ENCODE data around the gene HEMGN.

Gene HEMGN

GRCh38 chr9:97900738-97901565 lies 37.0 kb downstream of the HEMGN start:
- no peak for DNase-seq (ENCODE audit: extremely low read depth in 1 of 2, low read depth in 1 of 2)

- no peak for DNase-seq (ENCODE audit: extremely low read depth in 1 of 2, low read depth in 1 of 2)
Observed at GRCh38 chr9:97900103-97900737, 37.8 kb downstream of the HEMGN start.

DNA sequence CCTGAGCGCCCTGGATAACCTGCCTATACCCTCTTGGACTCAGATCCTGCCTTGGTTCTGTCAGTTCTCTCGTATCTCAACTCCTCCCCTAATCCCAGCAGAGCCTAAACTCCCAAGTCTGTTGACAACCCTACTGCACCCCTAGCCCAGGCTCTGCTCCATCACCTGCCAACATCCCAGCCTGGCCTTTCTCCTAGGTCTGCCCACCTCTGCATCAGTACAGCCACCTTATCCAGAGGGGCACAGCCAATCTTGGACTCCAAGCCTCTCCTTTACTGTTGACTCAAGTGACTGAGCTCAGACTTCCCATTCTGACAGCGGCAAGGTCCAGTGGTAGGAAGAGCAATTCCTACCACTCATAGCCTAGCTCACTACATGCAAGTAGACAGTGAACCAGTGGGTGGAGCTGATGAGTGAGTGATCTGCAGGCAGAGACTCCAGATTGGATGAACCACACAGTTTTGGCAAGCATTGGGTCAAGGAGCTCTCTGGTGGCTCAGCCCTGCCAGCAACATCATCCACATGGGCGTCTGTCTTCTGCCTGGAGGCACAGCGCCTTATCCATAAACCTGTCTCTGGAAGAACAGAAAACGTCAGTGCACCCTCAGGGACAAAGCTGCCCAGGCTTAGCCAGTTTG lies 42.2 kb downstream of the HEMGN start:
- no peak for DNase-seq (ENCODE audit: extremely low read depth in 1 of 2, low read depth in 1 of 2)

GRCh38 chr9:97895211-97895610 lies 42.8 kb downstream of the HEMGN start:
- no peak for DNase-seq (ENCODE audit: extremely low read depth in 1 of 2, low read depth in 1 of 2)

DNA sequence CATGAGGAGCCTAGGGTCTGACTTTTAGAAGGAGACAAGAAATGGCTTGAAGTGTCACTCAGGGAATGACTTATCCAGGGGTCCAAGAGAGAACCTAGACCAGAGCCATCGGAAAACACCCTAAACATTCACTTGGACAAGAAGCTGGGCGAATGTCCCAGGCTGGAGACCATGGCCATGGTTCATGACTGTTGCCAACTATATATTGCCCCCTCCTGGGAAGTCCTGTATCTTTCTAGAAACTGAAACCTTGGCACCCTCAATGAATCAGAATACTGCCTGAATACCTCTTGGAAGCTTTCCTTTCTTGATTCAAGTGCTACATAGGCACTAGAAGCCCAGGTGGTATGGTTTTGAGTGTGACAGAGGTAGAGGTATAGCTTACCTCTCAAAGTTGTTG lies 45.6 kb downstream of the HEMGN start:
- no peak for DNase-seq (ENCODE audit: extremely low read depth in 1 of 2, low read depth in 1 of 2)

GRCh38 chr9:97891736-97892135 lies 46.2 kb downstream of the HEMGN start:
- DNase-seq (ENCODE audit: extremely low read depth in 1 of 2, low read depth in 1 of 2), result no peak

DNA sequence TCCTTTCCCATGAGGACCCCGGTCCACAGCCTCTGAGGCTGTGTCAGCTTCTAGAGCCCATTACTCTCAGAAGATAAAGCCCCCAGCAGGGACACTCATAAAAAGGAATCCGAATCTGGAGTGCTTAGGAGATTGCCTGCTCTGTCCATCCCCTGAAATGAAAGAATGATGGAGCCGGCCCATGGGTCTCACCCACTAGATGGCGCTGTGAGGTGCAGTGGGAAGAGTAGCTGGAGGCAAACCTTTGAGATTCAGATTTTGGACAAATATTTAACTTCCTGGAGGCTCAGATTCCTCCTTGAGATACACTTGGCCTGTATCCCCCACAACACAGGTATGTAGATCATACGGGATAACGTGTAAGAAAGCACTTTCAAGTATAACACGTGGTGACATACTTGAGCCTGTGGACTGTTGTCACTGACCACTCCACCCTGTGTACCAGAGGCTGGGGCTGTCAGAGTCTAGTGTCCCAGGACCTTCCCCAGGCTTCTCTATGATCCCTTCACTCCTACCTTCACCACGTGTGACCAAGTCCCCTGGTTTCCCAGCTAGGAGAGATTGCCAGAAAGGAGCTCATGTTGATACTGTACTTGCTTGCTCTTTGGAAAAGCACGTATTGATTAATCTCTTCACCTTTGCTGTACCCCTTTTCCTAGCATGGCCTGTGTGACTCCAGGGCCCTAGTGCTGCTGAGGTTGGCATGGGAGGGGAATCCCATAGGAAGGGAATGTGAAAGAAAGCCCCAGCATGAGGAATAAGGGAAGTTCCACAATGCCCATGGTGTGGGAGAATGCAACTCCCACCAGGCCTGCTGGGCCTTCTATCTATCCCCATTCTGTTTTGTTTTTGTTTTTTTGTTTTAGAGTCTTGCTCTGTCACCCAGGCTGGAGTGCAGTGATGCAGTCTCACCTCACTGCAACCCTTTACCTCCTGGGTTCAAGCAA lies 47.8 kb downstream of the HEMGN start:
- peak in 1 of 2 donors; percentile 25 for DNase-seq (ENCODE audit: extremely low read depth in 1 of 2, low read depth in 1 of 2)

DNA sequence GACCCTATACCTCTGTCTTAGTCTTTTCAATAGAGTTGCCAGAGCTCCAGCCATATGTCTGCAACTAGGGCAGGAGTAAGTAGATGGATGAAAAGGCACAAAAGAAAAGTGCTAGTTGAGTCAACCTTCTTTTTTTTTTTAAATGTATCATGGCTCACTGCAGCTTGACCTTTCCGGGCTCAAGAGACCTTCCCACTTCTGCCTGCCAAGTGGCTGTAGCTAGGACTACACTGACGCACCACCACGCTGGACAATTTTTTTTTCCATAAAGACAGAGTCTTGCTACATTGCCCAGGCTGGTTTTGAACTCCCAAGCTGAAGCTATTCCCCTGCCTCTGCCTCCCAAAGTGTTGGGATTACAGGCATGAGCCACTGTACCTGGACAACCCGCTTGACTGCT lies 57.6 kb downstream of the HEMGN start:
- no peak for DNase-seq (ENCODE audit: extremely low read depth in 1 of 2, low read depth in 1 of 2)

Measured in stimulated activated CD8-positive, alpha-beta memory T cell treated with anti-CD3 and anti-CD28 coated beads, Interleukin-7, amount 100 ng/mL, for 48 hours (primary cell).